Panc1 (cell line): ENCODE data around the gene ELOVL2. TPM values are rescaled to one million over a fixed set of nuclear protein-coding genes. Genes with fewer than 3 reads are reported as not detected.

Source experiments
- ATAC-seq: fragments of 200-7000 bp; cut with Tn5 transposase; 2 replicates; pipeline ENCODE4 v1.9.1; 2020; ENCODE audit warnings: mild to moderate bottlenecking, moderate library complexity
- BruUV-seq: library from RNA; stranded (reverse); fragments of 400-500 nt; replicated peaks from 2 replicates; lab custom pipeline; 2021; lab: Mats Ljungman, UMichigan
- CTCF ChIA-PET: fragments of 300-600 bp; sonication (Branson Sonifier 250); formaldehyde crosslinking; loops from one replicate; lab custom pipeline; 2022; ENCODE audit warnings: antibody characterized with exemption; lab: Charles Lee
- POLR2A ChIA-PET: fragments of 300-600 bp; sonication (Branson Sonifier 250); formaldehyde crosslinking; loops from one replicate; lab custom pipeline; 2022; ENCODE audit warnings: antibody characterized with exemption; lab: Charles Lee
- DNase-seq: peaks from one replicate; pipeline ENCODE4 v3.0.0-alpha.2; 2010; ENCODE audit warnings: low read depth, low spot score
- H3K27ac ChIP-seq: 2 replicates; pipeline ENCODE4 v1.5.1; 2011; ENCODE audit warnings: mild to moderate bottlenecking, low read length, inconsistent platforms
- H3K27me3 ChIP-seq: fragments of 200-500 bp; sonication (Bioruptor generic); 2 replicates; pipeline ENCODE4 v1.6.0; 2014; ENCODE audit warnings: low read length, inconsistent platforms; ENCODE audit not compliant: control insufficient read depth, insufficient read depth
- H3K36me3 ChIP-seq: fragments of 200-500 bp; sonication (Bioruptor generic); 2 replicates; pipeline ENCODE4 v1.5.1; 2014; ENCODE audit warnings: inconsistent platforms, mild to moderate bottlenecking, low read length, moderate library complexity; ENCODE audit not compliant: control insufficient read depth, insufficient read depth
- H3K4me1 ChIP-seq: 2 replicates; pipeline ENCODE4 v1.5.1; 2011; ENCODE audit warnings: inconsistent platforms, mild to moderate bottlenecking, low read length, moderate library complexity; ENCODE audit not compliant: control insufficient read depth, insufficient read depth
- H3K4me3 ChIP-seq, 2 experiments: 2 replicates each; pipeline ENCODE4 v1.5.1; 2011 to 2012; ENCODE audit warnings: low read depth in 2 of 2, low read length in 2 of 2, mild to moderate bottlenecking in 2 of 2, inconsistent platforms in 1 of 2, moderate library complexity in 1 of 2
- H3K9me3 ChIP-seq: fragments of 200-500 bp; sonication (Bioruptor generic); 2 replicates; pipeline ENCODE4 v1.5.1; 2014; ENCODE audit warnings: low read depth, mild to moderate bottlenecking, inconsistent platforms, low read length, moderate library complexity; ENCODE audit not compliant: control insufficient read depth, insufficient read depth
- CTCF ChIP-seq: fragments of 450-650 bp; IDR thresholded peaks from 2 replicates; pipeline ENCODE4 v1.5.1; 2017; ENCODE audit warnings: mild to moderate bottlenecking
- POLR2AphosphoS5 ChIP-seq: IDR thresholded peaks from 2 replicates; pipeline ENCODE4 v1.6.1; 2012; ENCODE audit warnings: mild to moderate bottlenecking, low read depth, low read length, moderate library complexity
- REST ChIP-seq, 2 experiments: IDR thresholded peaks; 2 replicates each; pipeline ENCODE4 v1.6.1; 2011 to 2012; ENCODE audit warnings: low read depth in 2 of 2, control low read depth in 1 of 2, low read length in 1 of 2, mild to moderate bottlenecking in 1 of 2, moderate library complexity in 1 of 2; ENCODE audit not compliant: insufficient read depth in 1 of 2
- SIN3A ChIP-seq: IDR thresholded peaks from 2 replicates; pipeline ENCODE4 v1.6.1; 2012; ENCODE audit warnings: low read depth, mild to moderate bottlenecking, low read length, moderate library complexity, borderline replicate concordance; ENCODE audit not compliant: insufficient read depth
- TCF7L2 ChIP-seq: IDR thresholded peaks from 2 replicates; pipeline ENCODE4 v1.6.1; 2011; ENCODE audit warnings: mild to moderate bottlenecking, low read depth, low read length, inconsistent platforms
- in situ Hi-C: cut with HindIII; loops from 2 replicates; pipeline ENCODE4 v1.10.0; 2016; ENCODE audit warnings: low sequenced_read_pairs, low pct_unique_long_range_greater_than_20kb
- intact Hi-C: fragments of 100-400 bp; cut with micrococcal nuclease; formaldehyde crosslinking; loops from one replicate; pipeline ENCODE4 v1.10.0; 2022; ENCODE audit not compliant: unreplicated experiment
- total RNA-seq: library from RNA; stranded (reverse); gene quantifications from one replicate; pipeline ENCODE4 v1.2.1, GENCODE V29; 2021; ENCODE audit not compliant: unreplicated experiment

The ELOVL2 gene
- total RNA-seq, 1 experiment from 2014 or later, result 27.8 TPM

GRCh38 chr6:11083491-11083890 is 39.4 kb upstream of the ELOVL2 start:
- CTCF ChIA-PET, result no interaction called here

GRCh38 chr6:11080296-11080695 is 36.2 kb upstream of the ELOVL2 start:
- no peak overlapping the region for H3K4me3 ChIP-seq
- in situ Hi-C loops (no loop called here), intact Hi-C loops (no loop called here)
- ChIA-PET POLR2A (no interaction called here), CTCF (no interaction called here)
- H3K36me3 ChIP-seq, result no peaks in the 10 kb centered on the region
- ATAC-seq, result no peak
- no peaks in the 10 kb centered on the region for H3K9me3 ChIP-seq
- DNase-seq, result no peak
- H3K4me1 ChIP-seq, result no peaks in the 10 kb centered on the region
- BruUV-seq, result no TSS peak
- H3K27me3 ChIP-seq, result no peaks in the 10 kb centered on the region
- no peak overlapping the region for H3K27ac ChIP-seq
- TF ChIP-seq SIN3A (no peak), CTCF (no peak), REST (IDR thresholded peaks at IDR 0.05; ENCODE audit: insufficient read depth in 1 of 2, low read depth in 2 of 2, low read length in 1 of 2) (no peak), POLR2AphosphoS5 (no peak), TCF7L2 (no peak)

More at GRCh38 chr6:11083491-11083890, 39.4 kb upstream of the ELOVL2 start:
- in situ Hi-C loops (no loop called here), intact Hi-C loops (no loop called here)
- Histone ChIP-seq H3K9me3 (no peaks in the 10 kb centered on the region), H3K27ac (no peak overlapping the region), H3K36me3 (no peaks in the 10 kb centered on the region), H3K27me3 (no peaks in the 10 kb centered on the region), H3K4me1 (no peaks in the 10 kb centered on the region), H3K4me3 (no peak overlapping the region)
- BruUV-seq, result no TSS peak
- ATAC-seq, result no peak
- TF ChIP-seq TCF7L2 (no peak), SIN3A (no peak), CTCF (no peak), POLR2AphosphoS5 (no peak), REST (IDR thresholded peaks at IDR 0.05; ENCODE audit: insufficient read depth in 1 of 2, low read depth in 2 of 2, low read length in 1 of 2) (no peak)
- no peak for DNase-seq
- POLR2A ChIA-PET, result no interaction called here
